Esophagus muscularis mucosa (tissue), 4 donors: ENCODE data around the gene E2F7.

Experiments used
- EP300 ChIP-seq: sonication (generic); formaldehyde crosslinking; IDR thresholded peaks from one replicate; pipeline ENCODE4 v1.6.1; 2017; ENCODE audit warnings: antibody characterized with exemption
- POLR2A ChIP-seq: fragments of 450-650 bp; IDR thresholded peaks from one replicate; pipeline ENCODE4 v1.6.1; 2017; ENCODE audit warnings: antibody characterized with exemption, moderate library complexity, mild to moderate bottlenecking, low read depth
- TF ChIP-seq, protein P1 (sequence below), 3 experiments: fragments of 200-600 bp in 2 of 3; fragments of 450-650 bp in 1 of 3; sonication (generic) in 2 of 3; IDR thresholded peaks; one replicate each; pipeline ENCODE4 v1.5.1; 2017 to 2019; ENCODE audit warnings: antibody characterized with exemption in 3 of 3, mild to moderate bottlenecking in 2 of 3, moderate library complexity in 1 of 3

- TF ChIP-seq POLR2A = no peak
- TF ChIP-seq, protein P1, sequence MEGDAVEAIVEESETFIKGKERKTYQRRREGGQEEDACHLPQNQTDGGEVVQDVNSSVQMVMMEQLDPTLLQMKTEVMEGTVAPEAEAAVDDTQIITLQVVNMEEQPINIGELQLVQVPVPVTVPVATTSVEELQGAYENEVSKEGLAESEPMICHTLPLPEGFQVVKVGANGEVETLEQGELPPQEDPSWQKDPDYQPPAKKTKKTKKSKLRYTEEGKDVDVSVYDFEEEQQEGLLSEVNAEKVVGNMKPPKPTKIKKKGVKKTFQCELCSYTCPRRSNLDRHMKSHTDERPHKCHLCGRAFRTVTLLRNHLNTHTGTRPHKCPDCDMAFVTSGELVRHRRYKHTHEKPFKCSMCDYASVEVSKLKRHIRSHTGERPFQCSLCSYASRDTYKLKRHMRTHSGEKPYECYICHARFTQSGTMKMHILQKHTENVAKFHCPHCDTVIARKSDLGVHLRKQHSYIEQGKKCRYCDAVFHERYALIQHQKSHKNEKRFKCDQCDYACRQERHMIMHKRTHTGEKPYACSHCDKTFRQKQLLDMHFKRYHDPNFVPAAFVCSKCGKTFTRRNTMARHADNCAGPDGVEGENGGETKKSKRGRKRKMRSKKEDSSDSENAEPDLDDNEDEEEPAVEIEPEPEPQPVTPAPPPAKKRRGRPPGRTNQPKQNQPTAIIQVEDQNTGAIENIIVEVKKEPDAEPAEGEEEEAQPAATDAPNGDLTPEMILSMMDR (IDR thresholded peaks at IDR 0.05) = peak; percentile 80 to 97 (median 86)
- TF ChIP-seq EP300 = no peak
These were observed 54.4 kb downstream of the E2F7 start for GRCh38 chr12:77010691-77011548.
